Ecto neural progenitor cell (in vitro differentiated cells): ENCODE measurements around the gene AMD1.

ENCODE experiments used
- DNase-seq: peaks from one replicate; pipeline ENCODE4 v3.0.0-alpha.2; 2018; ENCODE audit warnings: low spot score

AMD1 gene

DNA sequence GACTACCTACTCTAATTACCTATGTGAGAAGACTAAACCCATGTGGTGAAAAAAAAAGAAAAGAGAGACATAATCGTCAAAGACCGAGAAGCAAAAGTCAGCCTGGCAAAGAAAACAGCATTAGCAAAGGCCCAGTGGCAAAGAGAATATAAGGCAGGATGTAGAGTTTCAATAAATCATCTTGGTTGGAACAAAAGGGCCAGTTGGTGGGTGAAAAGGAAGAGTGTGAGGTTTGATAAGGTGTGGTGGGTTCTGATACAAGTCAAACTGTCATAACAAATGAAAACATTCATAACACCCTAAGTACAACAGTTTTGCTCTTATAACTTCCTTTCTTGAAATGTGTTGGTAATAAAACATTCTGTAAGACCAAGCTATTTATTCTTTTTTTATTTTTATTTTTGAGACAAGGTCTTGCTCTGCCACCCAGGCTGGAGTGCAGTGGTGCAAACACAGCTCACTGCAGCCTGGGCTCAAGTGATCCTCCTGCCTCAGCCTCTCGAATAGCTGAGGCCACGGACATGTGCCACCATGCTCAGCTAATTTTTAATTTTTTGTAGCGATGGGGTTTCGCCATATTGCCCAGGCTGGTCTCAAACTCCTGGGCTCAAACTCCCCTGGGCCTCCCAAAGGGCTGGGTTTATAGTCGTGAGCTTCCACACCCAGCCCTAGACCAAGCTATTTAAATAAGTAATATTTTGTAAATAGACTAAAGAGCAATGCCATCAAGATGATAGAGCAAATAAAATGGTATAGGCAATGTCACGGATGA is 65.0 kb downstream of the AMD1 start:
- no peak for DNase-seq

GRCh38 chr6:110944681-110945151 is 70.1 kb downstream of the AMD1 start:
- DNase-seq = no peak
